Activated CD4-positive, alpha-beta memory T cell treated with anti-CD3 and anti-CD28 coated beads, Interleukin-2, amount 10 ng/mL, durations not matched to agents 7 days and 5 days (primary cell): ENCODE measurements around the gene ITGB3. TPM values are rescaled to one million over a fixed set of nuclear protein-coding genes. Genes with fewer than 3 reads are reported as not detected.

Experiments
- CTCF ChIA-PET: fragments of 350-600 bp; sonication (Branson Sonifier 250); formaldehyde crosslinking; loops from one replicate; lab custom pipeline; 2021; ENCODE audit warnings: antibody characterized with exemption, inconsistent platforms; lab: Charles Lee
- POLR2A ChIA-PET: fragments of 350-600 bp; sonication (Branson Sonifier 250); formaldehyde crosslinking; loops from one replicate; lab custom pipeline; 2021; ENCODE audit warnings: antibody characterized with exemption; lab: Charles Lee
- DNase-seq: peaks from one replicate; pipeline ENCODE4 v3.0.0-alpha.2; 2020
- H3K27ac Mint-ChIP-seq: one replicate; pipeline ENCODE4 v1.8.0; 2021; ENCODE audit warnings: mild to moderate bottlenecking, mixed read lengths
- H3K27me3 Mint-ChIP-seq: one replicate; pipeline ENCODE4 v1.8.0; 2021; ENCODE audit warnings: mixed read lengths
- H3K36me3 Mint-ChIP-seq: one replicate; pipeline ENCODE4 v1.8.0; 2021; ENCODE audit warnings: low read depth, mixed read lengths
- H3K4me1 Mint-ChIP-seq: one replicate; pipeline ENCODE4 v1.8.0; 2021; ENCODE audit warnings: mixed read lengths
- H3K4me3 Mint-ChIP-seq: one replicate; pipeline ENCODE4 v1.8.0; 2021; ENCODE audit warnings: mild to moderate bottlenecking, mixed read lengths
- H3K9me3 Mint-ChIP-seq: one replicate; pipeline ENCODE4 v1.8.0; 2021; ENCODE audit warnings: mixed read lengths
- total RNA-seq, 2 experiments: library from RNA; stranded (reverse); gene quantifications; one replicate each; pipeline ENCODE4 v1.2.3, GENCODE V29; 2021

Gene ITGB3
- total RNA-seq, 2 experiments from 2014 or later: 1.9 to 2.2 TPM

DNA sequence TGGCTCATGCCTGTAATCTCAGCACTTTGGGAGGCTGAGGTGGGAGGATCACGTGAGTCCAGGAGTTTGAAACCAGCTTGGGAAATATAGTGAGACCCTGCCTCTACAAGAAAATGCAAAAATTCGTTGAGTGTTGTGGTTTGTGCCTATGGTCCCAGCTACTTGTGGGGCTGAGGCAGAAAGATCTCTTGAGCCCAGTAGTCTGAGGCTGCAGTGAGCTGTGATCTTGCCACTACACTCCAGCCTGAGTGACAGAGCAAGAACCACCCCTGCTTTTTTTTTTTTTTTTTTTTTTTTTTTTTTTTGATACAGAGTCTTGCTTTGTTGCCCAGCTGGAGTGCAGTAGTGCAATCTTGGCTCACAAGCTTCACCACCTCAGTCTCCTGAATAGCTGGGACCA lies 34.0 kb downstream of the ITGB3 start:
- no peaks in the 10 kb centered on the region for H3K9me3 Mint-ChIP-seq
- ChIA-PET POLR2A (no interaction called here), CTCF (interaction anchor here (1.0 kb wide), 1 partner anchor 20 kb away, joined by 3 read pairs; no protein-coding TSS in a partner anchor)
- no peak overlapping the region for H3K4me3 Mint-ChIP-seq
- no peaks in the 10 kb centered on the region for H3K36me3 Mint-ChIP-seq
- DNase-seq: no peak
- peaks cover 6% of the 10 kb centered on the region for H3K27me3 Mint-ChIP-seq
- no peak overlapping the region for H3K27ac Mint-ChIP-seq
- peaks cover 17% of the 10 kb centered on the region for H3K4me1 Mint-ChIP-seq

DNA sequence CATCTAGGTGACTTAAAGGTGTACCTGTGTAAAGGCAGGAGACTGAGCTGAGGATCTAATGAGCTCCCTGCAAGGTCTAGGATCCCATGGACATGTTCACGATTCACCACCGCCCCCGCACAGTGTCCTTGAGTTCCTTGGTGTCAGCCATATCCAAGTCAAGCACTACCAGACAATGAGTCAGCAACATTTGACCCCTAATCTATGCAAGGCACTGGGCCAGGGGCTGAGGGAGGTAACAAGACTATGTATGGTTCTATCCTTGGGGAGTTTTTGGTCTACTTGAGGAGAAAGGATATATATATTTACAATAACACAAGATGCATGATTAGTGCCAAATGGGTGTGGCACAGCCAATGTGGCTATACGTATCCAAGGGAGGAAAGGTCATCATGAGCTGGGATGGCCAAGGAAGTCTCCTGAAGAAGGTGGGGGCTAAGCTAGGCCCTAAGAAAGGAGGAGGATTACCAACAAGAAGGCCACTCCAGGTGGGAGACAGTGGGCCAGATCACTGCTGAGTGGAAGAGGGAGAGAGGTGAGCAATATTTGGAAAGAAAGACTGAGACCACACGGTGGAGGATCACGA lies 35.0 kb downstream of the ITGB3 start:
- Mint-ChIP-seq H3K27me3 (peaks cover 6% of the 10 kb centered on the region), H3K4me1 (peaks cover 17% of the 10 kb centered on the region), H3K4me3 (no peak overlapping the region), H3K9me3 (no peaks in the 10 kb centered on the region), H3K27ac (no peak overlapping the region), H3K36me3 (no peaks in the 10 kb centered on the region)
- DNase-seq: no peak
- ChIA-PET POLR2A (interaction anchor here (0.6 kb wide), 1 partner anchor 12 kb away, joined by 3 read pairs; no protein-coding TSS in a partner anchor), CTCF (interaction anchor here (1.3 kb wide), 1 partner anchor 28 kb away, joined by 3 read pairs; no protein-coding TSS in a partner anchor)

DNA sequence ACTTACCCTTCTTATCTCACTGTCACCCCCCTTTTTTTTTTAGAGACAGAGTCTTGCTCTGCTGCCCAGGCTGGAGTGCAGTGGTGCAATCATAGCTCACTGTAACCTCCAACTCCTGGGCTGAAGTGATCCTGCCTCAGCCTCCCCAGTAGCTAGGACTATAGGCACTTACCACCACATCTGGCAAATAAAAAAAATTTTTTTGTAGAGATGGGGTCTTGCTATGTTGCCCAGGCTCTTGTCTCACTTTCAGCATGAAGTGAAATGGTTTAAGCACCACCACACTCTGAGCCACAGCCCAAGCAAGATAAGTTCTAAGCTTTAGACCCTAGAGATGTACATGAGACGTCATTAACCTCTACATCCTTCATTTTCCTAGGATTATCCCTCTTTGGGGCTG lies 35.7 kb downstream of the ITGB3 start:
- Mint-ChIP-seq H3K9me3 (no peaks in the 10 kb centered on the region), H3K27me3 (peaks cover 2% of the 10 kb centered on the region), H3K27ac (no peak overlapping the region), H3K4me3 (no peak overlapping the region), H3K4me1 (peaks cover 17% of the 10 kb centered on the region), H3K36me3 (no peaks in the 10 kb centered on the region)
- no peak for DNase-seq
- CTCF ChIA-PET: interaction anchor here (0.6 to 1.3 kb wide), 2 partner anchors 28 to 286 kb away, joined by 3 read pairs; no protein-coding TSS in a partner anchor
- POLR2A ChIA-PET: interaction anchor here (0.6 kb wide), 1 partner anchor 12 kb away, joined by 3 read pairs; no protein-coding TSS in a partner anchor

DNA sequence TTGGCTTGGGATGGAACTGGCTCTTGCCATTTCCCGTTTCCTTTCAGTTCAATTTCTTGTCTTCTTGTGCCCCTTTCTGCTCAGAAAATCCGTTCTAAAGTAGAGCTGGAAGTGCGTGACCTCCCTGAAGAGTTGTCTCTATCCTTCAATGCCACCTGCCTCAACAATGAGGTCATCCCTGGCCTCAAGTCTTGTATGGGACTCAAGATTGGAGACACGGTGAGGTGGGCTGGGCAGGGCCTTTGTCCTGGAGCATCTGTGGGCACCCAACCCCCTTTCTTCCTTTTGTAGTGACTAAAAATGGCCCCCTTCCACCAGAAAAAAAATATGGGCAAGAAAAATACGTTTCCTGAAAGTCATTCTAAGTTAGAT lies 37.2 kb downstream of the ITGB3 start:
- Mint-ChIP-seq H3K36me3 (no peaks in the 10 kb centered on the region), H3K4me1 (peaks cover 16% of the 10 kb centered on the region), H3K9me3 (no peaks in the 10 kb centered on the region), H3K4me3 (no peak overlapping the region), H3K27ac (no peak overlapping the region), H3K27me3 (peaks cover 2% of the 10 kb centered on the region)
- POLR2A ChIA-PET: interaction anchor here (1.4 kb wide), 1 partner anchor 10 kb away, joined by 3 read pairs; no protein-coding TSS in a partner anchor
- CTCF ChIA-PET: no interaction called here
- no peak for DNase-seq

DNA sequence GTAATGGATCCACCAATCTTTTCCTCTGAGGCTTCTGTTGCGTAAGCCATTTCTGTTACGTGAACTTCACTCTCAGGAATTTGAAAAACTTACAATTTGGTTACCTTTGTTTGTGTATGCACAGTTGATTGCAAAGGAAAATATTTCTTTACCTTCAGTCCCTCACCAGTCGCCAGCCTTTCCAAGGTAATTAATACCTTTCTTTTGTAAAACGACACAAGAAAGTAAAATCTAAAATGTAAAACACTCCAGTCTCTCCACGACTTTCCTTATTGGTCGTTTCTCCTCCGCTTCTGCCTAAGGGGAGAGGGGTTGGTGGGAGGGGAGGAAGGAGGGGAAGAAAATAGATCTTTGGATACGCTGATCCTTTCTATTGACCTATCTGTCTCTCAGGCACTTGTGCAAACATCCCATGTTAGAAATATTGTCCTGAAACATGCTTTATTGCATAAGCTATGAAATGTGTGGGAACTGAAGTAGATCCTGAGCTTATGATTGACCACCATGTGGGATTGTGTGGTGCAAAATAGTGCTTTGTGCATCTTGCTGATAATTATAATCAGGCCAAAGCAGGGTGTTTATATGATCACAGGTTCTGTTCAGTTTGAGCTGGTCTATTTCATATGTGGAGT lies 37.7 kb downstream of the ITGB3 start:
- ChIA-PET CTCF (interaction anchor here (0.6 kb wide), 1 partner anchor 194 kb away, joined by 3 read pairs; no protein-coding TSS in a partner anchor), POLR2A (interaction anchor here (1.4 kb wide), 1 partner anchor 10 kb away, joined by 3 read pairs; no protein-coding TSS in a partner anchor)
- Mint-ChIP-seq H3K27ac (no peak overlapping the region), H3K36me3 (no peaks in the 10 kb centered on the region), H3K4me1 (peaks cover 11% of the 10 kb centered on the region), H3K4me3 (no peak overlapping the region), H3K9me3 (no peaks in the 10 kb centered on the region), H3K27me3 (peaks cover 2% of the 10 kb centered on the region)
- no peak for DNase-seq

DNA sequence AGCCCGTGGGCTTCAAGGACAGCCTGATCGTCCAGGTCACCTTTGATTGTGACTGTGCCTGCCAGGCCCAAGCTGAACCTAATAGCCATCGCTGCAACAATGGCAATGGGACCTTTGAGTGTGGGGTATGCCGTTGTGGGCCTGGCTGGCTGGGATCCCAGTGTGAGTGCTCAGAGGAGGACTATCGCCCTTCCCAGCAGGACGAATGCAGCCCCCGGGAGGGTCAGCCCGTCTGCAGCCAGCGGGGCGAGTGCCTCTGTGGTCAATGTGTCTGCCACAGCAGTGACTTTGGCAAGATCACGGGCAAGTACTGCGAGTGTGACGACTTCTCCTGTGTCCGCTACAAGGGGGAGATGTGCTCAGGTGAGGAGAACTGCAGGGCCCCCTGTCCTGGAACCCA lies 38.6 kb downstream of the ITGB3 start:
- no peaks in the 10 kb centered on the region for H3K36me3 Mint-ChIP-seq
- ChIA-PET POLR2A (interaction anchor here (1.4 kb wide), 1 partner anchor 9 kb away, joined by 3 read pairs; no protein-coding TSS in a partner anchor), CTCF (no interaction called here)
- H3K27ac Mint-ChIP-seq: no peak overlapping the region
- no peak overlapping the region for H3K4me3 Mint-ChIP-seq
- peaks cover 2% of the 10 kb centered on the region for H3K4me1 Mint-ChIP-seq
- H3K9me3 Mint-ChIP-seq: no peaks in the 10 kb centered on the region
- H3K27me3 Mint-ChIP-seq: peaks cover 2% of the 10 kb centered on the region
- no peak for DNase-seq

DNA sequence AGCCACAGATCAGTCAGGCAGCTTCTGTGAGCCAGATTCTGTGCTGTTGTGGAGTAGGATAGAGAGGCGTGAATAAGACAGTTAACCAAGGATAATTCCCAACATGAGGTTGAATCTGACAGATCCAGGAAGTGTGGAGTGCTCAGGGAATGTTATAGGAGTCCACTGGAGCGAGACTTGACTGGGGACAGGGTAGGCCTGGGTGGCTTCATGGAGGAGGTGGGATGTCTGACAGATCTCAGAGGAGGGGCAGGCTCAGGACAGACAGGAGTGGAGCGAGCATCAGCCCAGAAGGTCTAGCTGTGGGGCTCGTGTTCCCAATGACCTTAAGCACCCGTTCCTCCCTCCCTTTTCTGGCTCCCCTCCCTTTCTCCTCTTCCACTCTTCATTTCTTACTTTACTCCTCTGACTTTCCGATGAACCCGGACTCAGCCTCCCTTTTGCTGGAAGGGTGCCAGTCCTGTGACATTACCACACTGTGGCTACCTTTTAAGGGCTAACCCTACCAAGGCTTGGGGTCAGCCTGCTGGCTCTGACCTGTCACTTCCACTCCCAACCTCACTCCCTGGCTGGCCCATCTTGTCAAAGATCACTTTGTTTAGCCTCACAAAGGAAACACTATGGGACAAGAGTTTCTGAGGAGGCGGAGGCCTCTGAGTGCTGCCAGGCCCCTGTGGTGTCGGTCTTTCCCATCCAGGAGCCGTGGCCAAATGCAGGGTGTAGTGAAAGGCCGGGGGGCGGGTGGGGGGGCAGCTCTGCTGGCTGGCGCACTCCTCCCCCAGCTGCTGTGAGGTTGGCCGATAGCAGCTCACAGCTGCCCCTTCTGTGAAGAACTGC lies 41.6 kb downstream of the ITGB3 start:
- no peak overlapping the region for H3K4me3 Mint-ChIP-seq
- CTCF ChIA-PET: no interaction called here
- DNase-seq: no peak
- POLR2A ChIA-PET: no interaction called here
- H3K27me3 Mint-ChIP-seq: peaks cover under 1% of the 10 kb centered on the region
- H3K4me1 Mint-ChIP-seq: peaks cover 3% of the 10 kb centered on the region
- no peaks in the 10 kb centered on the region for H3K9me3 Mint-ChIP-seq
- H3K27ac Mint-ChIP-seq: no peak overlapping the region
- no peaks in the 10 kb centered on the region for H3K36me3 Mint-ChIP-seq

DNA sequence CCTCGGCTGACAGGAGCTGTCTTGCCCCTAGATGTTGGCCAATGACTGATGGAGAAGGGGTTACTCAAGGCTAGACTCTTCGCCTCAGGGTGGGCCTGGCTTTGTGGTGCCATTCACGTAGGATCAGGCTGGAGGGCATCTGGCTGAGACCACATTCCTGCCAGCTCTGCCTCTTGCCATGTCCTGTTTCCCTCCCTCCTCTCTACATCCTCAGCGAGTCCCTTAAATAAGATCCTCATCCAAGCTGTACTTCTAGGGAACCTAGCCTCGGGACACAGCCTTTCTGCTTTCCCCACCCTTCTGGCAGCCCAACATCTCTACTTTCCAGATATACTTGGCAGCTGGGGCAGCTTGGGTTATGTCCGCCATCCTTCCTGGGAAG lies 42.2 kb downstream of the ITGB3 start:
- Mint-ChIP-seq H3K4me1 (peaks cover 8% of the 10 kb centered on the region), H3K36me3 (no peaks in the 10 kb centered on the region), H3K27me3 (no peaks in the 10 kb centered on the region), H3K4me3 (no peak overlapping the region), H3K9me3 (no peaks in the 10 kb centered on the region), H3K27ac (no peak overlapping the region)
- DNase-seq: no peak
- POLR2A ChIA-PET: no interaction called here
- CTCF ChIA-PET: no interaction called here

DNA sequence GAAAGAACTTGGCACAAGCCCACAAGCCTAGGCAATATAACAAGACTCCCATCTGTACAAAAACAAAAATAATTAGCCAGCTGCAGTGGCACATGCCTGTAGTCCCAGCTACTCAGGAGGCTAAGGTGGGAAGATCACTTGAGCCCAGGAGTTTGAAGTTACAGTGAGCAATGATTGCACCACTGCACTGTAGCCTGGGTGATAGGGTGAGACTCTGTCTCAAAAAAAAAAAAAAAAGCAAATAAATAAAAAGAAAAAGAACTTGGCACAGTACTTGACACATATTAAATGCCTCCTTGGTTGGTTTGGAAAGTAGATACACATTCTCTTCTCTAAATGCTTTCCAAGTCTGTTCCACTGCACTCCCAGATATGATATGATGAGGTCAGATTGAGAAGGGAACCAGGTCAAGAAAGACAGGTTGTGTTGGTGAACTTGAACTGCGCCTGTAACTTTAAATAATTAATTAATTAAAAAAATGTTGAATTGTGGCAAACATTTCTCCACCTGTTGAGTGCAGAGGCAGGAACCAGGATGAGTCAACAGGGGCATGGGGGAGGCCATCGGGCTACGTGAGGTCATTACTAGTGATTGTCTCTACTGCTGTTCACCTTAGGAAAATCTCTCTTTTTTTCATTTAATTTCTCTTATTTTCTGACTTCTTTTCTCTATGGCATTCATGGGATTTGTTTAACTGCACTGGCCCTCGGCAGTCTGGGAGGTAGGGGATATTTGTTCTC lies 44.2 kb downstream of the ITGB3 start:
- DNase-seq: no peak
- Mint-ChIP-seq H3K27ac (no peak overlapping the region), H3K4me1 (peaks cover 18% of the 10 kb centered on the region), H3K4me3 (no peak overlapping the region), H3K36me3 (peaks cover 6% of the 10 kb centered on the region), H3K9me3 (no peaks in the 10 kb centered on the region), H3K27me3 (no peaks in the 10 kb centered on the region)
- CTCF ChIA-PET: no interaction called here
- POLR2A ChIA-PET: no interaction called here

DNA sequence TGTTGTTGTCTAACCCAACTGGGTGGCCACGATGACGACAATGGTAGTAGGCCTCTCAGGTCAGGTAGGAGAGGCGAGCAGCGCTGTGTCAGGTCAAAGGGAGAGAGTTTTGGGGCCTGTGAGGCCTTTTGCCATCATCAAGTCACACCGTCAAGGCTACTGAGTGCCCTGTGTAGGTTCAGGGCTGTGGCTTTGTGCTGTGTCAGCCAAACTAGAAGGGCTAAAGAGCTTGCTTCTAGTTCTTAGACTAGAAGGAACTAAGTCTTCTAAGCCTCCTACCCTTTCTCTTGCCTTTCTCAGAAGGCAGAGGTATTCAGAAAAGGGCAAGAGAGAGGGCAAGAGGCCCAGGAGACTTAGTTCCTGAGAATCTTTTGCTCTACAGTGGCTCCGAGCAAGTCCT lies 45.1 kb downstream of the ITGB3 start:
- Mint-ChIP-seq H3K27ac (no peak overlapping the region), H3K9me3 (no peaks in the 10 kb centered on the region), H3K4me1 (peaks cover 18% of the 10 kb centered on the region), H3K27me3 (no peaks in the 10 kb centered on the region), H3K36me3 (peaks cover 6% of the 10 kb centered on the region), H3K4me3 (no peak overlapping the region)
- DNase-seq: no peak
- POLR2A ChIA-PET: no interaction called here
- CTCF ChIA-PET: no interaction called here

DNA sequence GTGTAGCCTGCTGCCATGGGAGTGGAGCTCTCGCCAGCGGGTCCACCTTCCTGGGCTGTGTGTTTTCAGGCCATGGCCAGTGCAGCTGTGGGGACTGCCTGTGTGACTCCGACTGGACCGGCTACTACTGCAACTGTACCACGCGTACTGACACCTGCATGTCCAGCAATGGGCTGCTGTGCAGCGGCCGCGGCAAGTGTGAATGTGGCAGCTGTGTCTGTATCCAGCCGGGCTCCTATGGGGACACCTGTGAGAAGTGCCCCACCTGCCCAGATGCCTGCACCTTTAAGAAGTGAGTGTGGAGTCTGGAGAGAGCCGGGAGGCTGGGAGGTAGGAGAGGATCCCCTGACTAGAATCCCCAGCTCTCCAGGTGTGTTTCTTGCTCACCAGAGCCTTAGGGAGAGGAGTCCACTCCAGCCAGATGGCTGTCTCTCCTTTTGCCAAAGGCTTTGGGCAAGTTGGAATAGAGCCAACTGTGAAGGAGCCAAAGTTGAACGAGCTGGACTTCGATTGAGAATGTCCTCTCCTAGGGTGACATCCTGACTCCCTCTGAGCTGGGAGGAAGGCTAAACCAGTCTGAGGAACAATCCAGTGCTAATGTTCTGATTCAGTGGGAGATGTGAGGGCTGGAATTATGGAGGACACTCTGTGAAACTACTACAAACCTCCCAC lies 45.7 kb downstream of the ITGB3 start:
- no peak overlapping the region for H3K4me3 Mint-ChIP-seq
- H3K4me1 Mint-ChIP-seq: peaks cover 18% of the 10 kb centered on the region
- no peaks in the 10 kb centered on the region for H3K27me3 Mint-ChIP-seq
- no peak overlapping the region for H3K27ac Mint-ChIP-seq
- POLR2A ChIA-PET: no interaction called here
- CTCF ChIA-PET: no interaction called here
- peaks cover 6% of the 10 kb centered on the region for H3K36me3 Mint-ChIP-seq
- H3K9me3 Mint-ChIP-seq: no peaks in the 10 kb centered on the region
- DNase-seq: no peak

DNA sequence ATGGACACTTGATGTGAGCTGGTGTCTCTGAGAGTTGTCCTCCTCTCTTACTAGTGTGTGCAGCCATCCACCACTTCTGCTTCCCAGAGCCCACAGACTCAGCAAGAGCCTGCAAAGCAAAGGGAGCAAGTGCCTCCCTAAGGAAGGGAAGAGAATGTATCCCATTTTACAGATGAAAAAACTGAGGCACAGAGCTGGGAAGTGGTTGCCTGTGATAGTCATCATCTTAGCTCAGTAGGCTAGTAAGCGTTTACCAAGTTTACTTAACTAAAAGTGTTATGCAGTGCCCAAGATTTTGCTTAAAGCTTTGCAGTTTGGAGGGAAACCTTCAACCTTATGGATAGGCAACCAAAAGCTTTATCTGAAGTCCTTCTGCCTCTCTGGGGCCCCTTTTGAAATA lies 47.1 kb downstream of the ITGB3 start:
- no peak for DNase-seq
- Mint-ChIP-seq H3K36me3 (peaks cover 6% of the 10 kb centered on the region), H3K27ac (no peak overlapping the region), H3K9me3 (no peaks in the 10 kb centered on the region), H3K27me3 (no peaks in the 10 kb centered on the region), H3K4me3 (no peak overlapping the region), H3K4me1 (peaks cover 28% of the 10 kb centered on the region)
- ChIA-PET CTCF (interaction anchor here (1.0 to 1.4 kb wide), 2 partner anchors 14 to 71 kb away, joined by 3 to 4 read pairs; no protein-coding TSS in a partner anchor), POLR2A (interaction anchor here (0.5 to 1.2 kb wide), 2 partner anchors 9 to 12 kb away, joined by 3 read pairs; no protein-coding TSS in a partner anchor)
